HG02623 (cell line): ENCODE results near the gene GLYR1.

Experiments
- ATAC-seq: cut with Tn5 transposase; IDR thresholded peaks from one replicate; pipeline ENCODE4 v1.9.1; 2021; ENCODE audit warnings: moderate library complexity; ENCODE audit not compliant: unreplicated experiment

The GLYR1 gene

GRCh38 chr16:4880006-4880580, 33.0 kb upstream of the GLYR1 start:
- no peak for ATAC-seq

DNA sequence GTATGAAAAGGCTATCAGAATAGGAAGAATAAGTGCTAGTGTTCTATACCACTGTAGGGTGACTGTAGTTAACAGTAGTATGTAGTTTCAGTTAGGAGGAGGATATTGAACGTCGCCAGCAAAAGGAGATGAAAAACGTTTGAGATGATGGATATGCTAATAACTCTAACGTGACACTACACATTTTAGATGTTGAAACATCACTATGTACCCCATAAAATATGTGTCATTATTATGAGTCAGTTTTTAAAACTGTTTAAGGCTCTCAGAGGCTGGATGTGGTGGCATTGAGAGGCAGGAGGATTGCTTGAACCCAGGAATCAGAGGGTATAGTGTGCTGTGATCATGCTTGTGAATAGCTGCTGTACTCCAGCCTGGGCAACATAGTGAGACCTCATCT, 32.0 kb upstream of the GLYR1 start:
- no peak for ATAC-seq

DNA sequence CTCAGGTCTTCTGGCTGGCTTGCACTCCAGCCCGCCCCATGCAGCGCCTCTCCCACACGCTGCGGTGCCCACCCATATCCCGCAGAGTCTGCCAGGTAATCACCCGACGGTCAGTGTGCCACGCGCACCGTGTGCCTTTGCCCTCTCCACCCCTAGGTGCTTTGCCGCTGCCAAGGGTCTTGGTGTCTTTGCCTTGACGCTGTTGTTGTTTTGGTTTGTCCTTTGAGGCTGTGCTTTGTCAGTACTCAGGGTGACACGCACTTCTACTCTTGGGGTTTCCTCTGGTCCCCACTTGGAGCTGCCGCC, 30.2 kb upstream of the GLYR1 start:
- ATAC-seq = no peak

DNA sequence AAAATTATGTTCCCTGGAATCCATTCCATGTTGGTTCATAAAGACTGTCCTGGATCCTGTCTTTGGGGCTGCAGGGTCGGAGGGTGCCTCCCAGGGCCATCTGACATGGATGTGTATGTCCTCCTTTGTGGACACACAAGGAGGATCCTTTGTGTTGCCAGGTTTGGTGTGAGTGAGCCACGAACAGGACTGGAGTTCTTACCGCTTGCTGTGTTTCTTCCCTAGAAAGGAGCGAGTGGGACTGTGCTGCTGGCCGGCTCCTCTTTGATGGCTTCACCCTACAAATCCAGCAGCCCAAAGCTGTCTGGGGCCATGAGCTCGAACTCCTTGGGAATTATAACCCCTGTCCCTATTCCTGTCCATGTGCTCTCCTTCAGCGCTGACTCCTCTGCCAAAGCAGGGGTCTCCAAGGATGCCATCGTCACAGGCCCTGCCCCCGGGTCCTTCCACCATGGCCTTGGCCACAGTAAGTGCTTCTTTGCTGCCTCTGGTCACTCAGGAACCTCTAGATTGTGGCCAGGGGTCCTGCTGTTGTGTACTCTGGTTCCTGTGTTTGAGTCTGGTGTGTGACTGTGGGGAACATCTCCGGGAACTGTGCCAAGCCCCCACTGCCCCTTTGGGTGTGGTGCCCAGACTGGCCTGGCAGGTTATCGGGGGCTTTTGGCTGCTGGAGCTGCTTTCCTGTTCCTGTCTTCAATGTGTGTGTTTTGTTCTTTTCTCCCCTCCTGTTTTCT, 29.7 kb upstream of the GLYR1 start:
- ATAC-seq = no peak

DNA sequence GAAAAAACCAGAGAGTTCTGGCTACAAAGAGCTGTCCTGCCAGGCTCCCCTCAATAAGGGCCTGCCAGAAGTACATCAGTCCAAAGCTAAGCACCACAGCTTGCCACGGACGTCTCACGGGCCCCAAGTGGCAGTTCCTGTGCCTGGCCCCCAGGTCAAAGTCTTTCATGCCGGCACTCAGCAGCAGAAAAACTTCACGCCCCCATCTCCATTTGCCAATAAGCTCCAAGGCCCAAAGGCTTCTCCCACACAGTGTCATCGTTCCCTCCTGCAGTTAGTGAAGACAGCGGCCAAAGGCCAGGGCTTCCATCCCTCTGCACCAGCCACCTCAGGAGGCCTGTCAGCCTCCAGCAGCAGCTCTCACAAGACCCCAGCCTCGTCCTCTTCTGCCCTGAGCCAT, 27.6 kb upstream of the GLYR1 start:
- ATAC-seq = no peak

GRCh38 chr16:4873091-4873490, 26.0 kb upstream of the GLYR1 start:
- ATAC-seq = no peak

DNA sequence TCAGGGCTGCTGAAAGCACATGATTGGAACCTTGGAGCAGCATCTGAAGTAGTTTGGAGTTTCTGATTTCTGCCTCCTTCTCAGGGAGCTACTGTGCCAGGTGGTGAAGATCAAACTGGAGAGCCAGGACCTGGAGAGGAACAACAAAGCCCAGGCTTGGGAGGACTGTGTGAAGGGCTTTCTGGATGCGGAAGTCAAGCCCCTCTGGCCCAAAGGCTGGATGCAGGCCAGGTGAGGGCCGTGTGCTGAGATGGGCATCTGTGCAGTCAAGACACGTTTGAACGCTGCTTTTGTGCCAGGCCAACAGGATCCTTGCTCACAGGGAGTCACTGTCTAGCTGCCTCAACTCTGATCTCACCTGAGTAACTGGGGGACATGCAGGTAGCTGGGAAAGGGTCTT, 24.0 kb upstream of the GLYR1 start:
- no peak for ATAC-seq

- ATAC-seq = no peak
Observed at GRCh38 chr16:4870138-4870671, 23.1 kb upstream of the GLYR1 start.

GRCh38 chr16:4869147-4869805, 22.2 kb upstream of the GLYR1 start:
- no peak for ATAC-seq

DNA sequence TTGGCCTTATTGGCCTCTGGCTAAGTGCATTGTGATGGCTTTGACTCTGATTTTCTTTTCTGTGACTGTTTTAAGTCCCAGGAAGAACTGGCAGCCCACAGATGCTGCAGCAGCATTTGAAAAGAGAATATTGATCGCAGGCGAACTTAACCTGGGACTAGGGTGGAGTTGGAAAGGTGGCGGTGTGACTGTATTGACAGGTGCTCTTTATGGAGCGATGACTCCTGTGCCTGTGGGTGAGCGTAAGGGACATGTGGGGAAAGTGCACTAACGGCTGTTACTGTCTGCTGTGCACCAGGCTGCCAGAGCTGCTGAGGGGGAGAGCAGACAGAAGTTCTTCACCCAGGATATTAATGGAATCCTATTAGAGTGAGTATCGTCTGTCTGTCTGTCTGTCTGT, 21.4 kb upstream of the GLYR1 start:
- ATAC-seq = no peak

- ATAC-seq = no peak
Observed at GRCh38 chr16:4868026-4868425, 20.9 kb upstream of the GLYR1 start.

- ATAC-seq = no peak
Observed at GRCh38 chr16:4866586-4866985, 19.5 kb upstream of the GLYR1 start.

DNA sequence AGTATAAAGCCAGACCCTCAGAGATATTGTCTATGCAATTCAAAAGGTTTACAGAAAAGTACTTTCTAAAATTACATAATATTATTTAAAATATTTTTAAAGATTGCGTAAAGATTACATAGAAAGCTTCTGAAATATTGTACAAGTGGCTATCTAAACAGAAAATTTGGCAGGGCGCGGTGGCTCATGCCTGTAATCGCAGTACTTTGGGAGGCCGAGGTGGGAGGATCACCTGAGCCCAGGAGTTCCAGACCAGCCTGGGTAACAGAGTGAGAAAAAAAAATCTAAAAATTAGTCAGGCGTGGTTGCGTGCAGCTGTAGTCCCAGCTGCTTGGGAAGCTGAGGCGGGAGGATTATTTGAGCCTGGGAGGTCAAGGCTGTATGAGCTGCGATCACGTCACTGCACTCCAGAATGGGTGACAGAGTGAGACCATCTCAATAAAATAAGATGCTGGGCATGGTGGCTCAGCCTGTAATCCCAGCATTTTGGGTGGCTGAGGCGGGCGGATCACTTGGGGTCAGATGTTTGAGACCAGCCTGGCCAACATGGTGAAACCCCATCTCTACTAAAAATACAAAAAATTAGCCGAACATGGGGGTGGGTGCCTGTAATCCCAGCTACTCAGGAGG, 18.3 kb upstream of the GLYR1 start:
- no peak for ATAC-seq

- no peak for ATAC-seq
Observed at GRCh38 chr16:4864728-4865127, 17.6 kb upstream of the GLYR1 start.

DNA sequence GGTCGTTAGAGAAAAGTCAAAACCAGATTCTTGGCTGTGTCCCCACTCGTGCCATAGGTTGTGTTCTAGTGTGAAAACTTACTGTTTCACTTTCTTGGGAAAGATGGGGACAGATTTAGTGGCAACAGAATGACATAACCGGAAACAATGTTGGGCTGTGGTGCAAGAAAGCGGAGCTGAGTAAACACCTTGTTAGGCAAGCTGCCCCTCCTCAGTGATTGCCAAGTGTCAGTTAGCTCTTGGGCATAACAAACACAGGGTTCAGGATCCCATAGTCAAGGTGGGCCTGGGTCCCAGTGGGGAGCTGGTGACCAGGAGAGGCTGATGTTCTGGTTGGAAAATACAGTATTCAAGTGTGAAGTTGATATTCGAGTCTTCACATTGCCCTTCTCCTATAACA, 15.6 kb upstream of the GLYR1 start:
- ATAC-seq = no peak

- no peak for ATAC-seq
Observed at GRCh38 chr16:4860727-4861342, 13.7 kb upstream of the GLYR1 start.

DNA sequence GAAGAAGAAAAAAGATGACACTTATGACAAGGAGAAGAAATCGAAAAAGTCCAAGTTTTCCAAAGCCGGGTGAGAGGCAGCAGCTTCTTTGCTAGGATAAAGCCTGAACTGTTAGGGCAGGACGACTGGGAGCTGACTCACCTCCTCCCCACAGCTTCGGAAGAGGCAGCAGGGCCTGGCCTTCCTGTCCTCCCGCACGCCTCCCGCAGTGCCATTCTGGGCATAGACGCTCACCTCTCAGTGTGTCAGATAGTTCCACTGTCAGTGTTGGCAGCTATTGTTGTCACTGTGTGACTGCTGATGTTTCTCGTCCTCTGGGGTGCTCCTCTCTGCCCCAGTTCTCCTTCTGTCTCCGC, 12.8 kb upstream of the GLYR1 start:
- ATAC-seq = no peak

DNA sequence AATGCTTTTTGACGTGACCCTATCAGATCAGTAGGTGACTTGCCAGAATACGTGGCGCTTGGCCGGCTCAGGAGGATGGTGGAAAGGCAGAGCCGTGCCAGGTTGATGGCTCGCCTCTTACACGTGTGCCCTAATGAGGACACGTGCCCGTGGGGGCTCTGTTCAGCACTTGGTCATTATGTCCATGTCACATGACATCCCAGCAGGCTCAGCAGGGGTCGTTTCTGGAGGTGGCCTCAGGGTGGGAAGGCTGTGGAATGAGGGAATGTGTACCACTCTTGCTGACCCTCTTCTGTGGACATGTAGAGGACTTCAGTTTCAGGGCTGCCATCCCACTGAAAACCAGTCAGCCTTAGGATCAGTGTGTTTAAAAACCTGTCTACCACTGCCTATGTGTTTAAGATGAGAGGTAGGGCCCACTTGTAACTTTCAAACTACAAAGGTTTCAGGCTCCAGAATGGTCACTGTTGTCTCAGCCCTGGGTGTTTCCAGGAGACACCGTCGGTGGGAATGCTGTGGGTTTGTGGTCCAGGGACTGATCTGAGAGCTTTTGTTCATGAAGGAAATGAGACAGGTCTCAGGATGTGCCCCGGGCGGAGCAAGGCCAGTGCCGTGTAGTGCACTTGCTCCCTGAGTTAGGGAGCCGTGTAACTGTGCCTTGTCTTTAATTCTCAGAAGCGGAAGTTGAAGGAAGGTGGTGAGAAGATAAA, 12.3 kb upstream of the GLYR1 start:
- no peak for ATAC-seq

- ATAC-seq = no peak
Observed at GRCh38 chr16:4855804-4856203, 8.7 kb upstream of the GLYR1 start.

DNA sequence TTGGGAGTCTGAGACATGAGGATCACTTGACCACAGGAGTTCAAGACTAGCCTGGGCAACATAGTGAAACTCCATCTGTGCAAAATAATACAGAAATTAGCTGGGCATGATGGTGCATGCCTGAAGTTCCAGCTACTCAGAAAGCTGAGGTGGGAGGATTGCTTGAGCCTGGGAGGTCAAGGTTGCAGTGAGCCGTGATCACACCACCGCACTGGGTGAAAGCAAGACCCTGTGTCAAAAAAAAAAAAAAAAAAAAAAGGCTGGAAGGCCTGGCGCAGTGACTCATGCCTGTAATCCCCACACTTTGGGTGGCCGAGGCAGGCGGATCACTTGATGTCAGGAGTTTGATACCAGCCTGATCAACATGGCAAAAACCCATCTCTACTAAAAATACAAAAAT, 8.3 kb upstream of the GLYR1 start:
- no peak for ATAC-seq
